Measurements from ENCODE around the gene SLC29A3.

The SLC29A3 gene

DNA sequence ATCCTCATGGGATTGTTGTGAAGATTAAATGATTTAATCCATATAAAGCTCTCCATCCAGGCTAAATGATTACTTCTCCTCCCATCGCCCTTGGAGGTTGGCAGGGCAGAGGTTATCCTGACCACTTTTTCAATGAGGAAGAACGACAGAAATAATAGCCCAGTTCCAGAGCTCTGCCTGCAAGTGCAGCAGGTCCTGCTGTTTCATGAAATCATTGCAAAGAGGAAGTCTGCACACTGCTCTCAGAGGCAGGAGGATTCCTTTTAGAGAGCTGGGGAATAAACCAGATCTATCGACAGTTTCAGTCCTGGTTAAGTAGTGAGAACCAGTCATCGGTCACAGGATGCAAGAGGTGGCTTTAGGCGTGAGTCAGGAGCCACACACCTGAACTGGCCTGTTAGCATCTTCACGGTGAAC lies 52.7 kb downstream of the SLC29A3 start:
- Histone ChIP-seq H4K91ac (ENCODE audit: low read depth, low read length, poor library complexity) (no peak overlapping the region), H4K8ac (ENCODE audit: low read depth, low read length) (no peak overlapping the region), H3K4me1 (ENCODE audit: control insufficient read depth in 2 of 2, insufficient read depth in 1 of 2, low read depth in 1 of 2, low read length in 2 of 2) (peaks cover 0 to 6% of the 10 kb centered on the region in 2 donors), H3K27me3 (ENCODE audit: control insufficient read depth in 3 of 3, insufficient read depth in 3 of 3, low read depth in 1 of 3, low read length in 3 of 3) (peaks cover 0 to 53% (median 0%) of the 10 kb centered on the region in 3 experiments), H3K23ac (ENCODE audit: low read depth, low read length, poor library complexity) (no peak overlapping the region), H2BK12ac (ENCODE audit: low read length) (no peak overlapping the region), H2BK5ac (ENCODE audit: low read length) (no peak overlapping the region), H3K4me3 (ENCODE audit: low read length in 2 of 2) (no peak overlapping the region), H3K27ac (replicated peaks; ENCODE audit: low read length) (no peak overlapping the region), H2AK5ac (ENCODE audit: low read depth, low read length) (no peak overlapping the region), H3K36me3 (replicated peaks in 1 of 2; ENCODE audit: control insufficient read depth in 2 of 2, insufficient read depth in 2 of 2, low read length in 2 of 2) (no peaks in the 10 kb centered on the region), H3K9ac (ENCODE audit: low read depth, low read length, poor library complexity) (no peak overlapping the region), H3K14ac (ENCODE audit: low read length) (no peak overlapping the region), H3K18ac (ENCODE audit: low read length) (no peak overlapping the region), H2BK15ac (ENCODE audit: low read length) (no peak overlapping the region), H3K79me1 (ENCODE audit: low read depth, low read length) (no peaks in the 10 kb centered on the region), H3K4ac (ENCODE audit: low read length) (no peak overlapping the region), H3K4me2 (ENCODE audit: insufficient read depth, low read length, poor library complexity, severe bottlenecking) (no peak overlapping the region), H2AFZ (ENCODE audit: low read length) (no peak overlapping the region), H2BK120ac (ENCODE audit: low read depth, low read length) (no peak overlapping the region), H3K9me3 (replicated peaks in 1 of 2; ENCODE audit: control insufficient read depth in 2 of 2, insufficient read depth in 1 of 2, low read depth in 1 of 2, low read length in 2 of 2) (no peaks in the 10 kb centered on the region)
- DNase-seq (ENCODE audit: low spot score), result no peak
- no CpG with 5 or more reads among the region's 6 CpGs for WGBS, 2 donors (ENCODE audit: extremely low coverage in 2 of 2, insufficient read length in 2 of 2, insufficient replicate concordance in 1 of 2)

DNA sequence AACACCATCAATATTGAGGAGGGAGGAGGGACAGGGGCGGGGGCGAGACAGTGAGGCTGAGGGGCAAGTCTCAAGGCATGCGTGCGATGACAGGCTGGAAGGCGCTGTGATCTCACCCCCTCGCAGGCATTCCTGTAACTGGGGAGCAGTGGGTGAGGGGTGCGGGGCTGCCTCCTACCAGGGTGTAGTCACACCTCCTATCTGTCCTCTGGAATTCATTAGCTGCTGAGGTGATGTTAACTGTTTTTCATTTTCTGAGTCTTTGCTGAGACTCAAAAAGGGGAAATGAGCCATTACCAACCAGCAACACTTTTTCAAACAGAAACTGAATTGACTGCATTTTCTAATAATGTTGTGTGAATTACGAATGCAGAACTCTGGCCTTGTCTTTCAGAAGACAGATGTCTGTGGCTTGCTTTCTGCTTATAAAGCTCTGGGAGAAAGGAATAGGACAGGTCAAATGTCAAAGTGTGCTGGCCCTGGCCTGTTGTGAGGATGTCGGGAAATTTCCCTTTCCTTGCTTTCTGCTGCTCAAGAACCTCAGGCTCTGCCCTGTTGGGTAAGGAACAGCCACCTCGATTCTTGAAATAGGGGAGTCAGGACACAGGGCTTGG lies 53.9 kb downstream of the SLC29A3 start:
- no peaks in the 10 kb centered on the region for H3K36me3 ChIP-seq (replicated peaks in 1 of 2; ENCODE audit: control insufficient read depth in 2 of 2, insufficient read depth in 2 of 2, low read length in 2 of 2)
- no peak overlapping the region for H2AFZ ChIP-seq (ENCODE audit: low read length)
- H3K14ac ChIP-seq (ENCODE audit: low read length), result no peak overlapping the region
- peak overlapping the region; percentile 39 for H3K9ac ChIP-seq (ENCODE audit: low read depth, low read length, poor library complexity)
- peaks cover 4 to 6% of the 10 kb centered on the region in 2 donors for H3K4me1 ChIP-seq (ENCODE audit: control insufficient read depth in 2 of 2, insufficient read depth in 1 of 2, low read depth in 1 of 2, low read length in 2 of 2)
- peaks cover 0 to 56% (median 0%) of the 10 kb centered on the region in 3 experiments for H3K27me3 ChIP-seq (ENCODE audit: control insufficient read depth in 3 of 3, insufficient read depth in 3 of 3, low read depth in 1 of 3, low read length in 3 of 3)
- H2BK5ac ChIP-seq (ENCODE audit: low read length), result no peak overlapping the region
- no peaks in the 10 kb centered on the region for H3K9me3 ChIP-seq (replicated peaks in 1 of 2; ENCODE audit: control insufficient read depth in 2 of 2, insufficient read depth in 1 of 2, low read depth in 1 of 2, low read length in 2 of 2)
- no peaks in the 10 kb centered on the region for H3K79me1 ChIP-seq (ENCODE audit: low read depth, low read length)
- H3K27ac ChIP-seq (replicated peaks; ENCODE audit: low read length), result no peak overlapping the region
- no peak overlapping the region for H4K91ac ChIP-seq (ENCODE audit: low read depth, low read length, poor library complexity)
- H3K4me3 ChIP-seq (ENCODE audit: low read length in 2 of 2), result no peak overlapping the region
- no peak overlapping the region for H3K4me2 ChIP-seq (ENCODE audit: insufficient read depth, low read length, poor library complexity, severe bottlenecking)
- no peak overlapping the region for H2BK120ac ChIP-seq (ENCODE audit: low read depth, low read length)
- WGBS, 2 donors (ENCODE audit: extremely low coverage in 2 of 2, insufficient read length in 2 of 2, insufficient replicate concordance in 1 of 2), result no CpG with 5 or more reads among the region's 10 CpGs
- H2BK15ac ChIP-seq (ENCODE audit: low read length), result no peak overlapping the region
- no peak overlapping the region for H4K8ac ChIP-seq (ENCODE audit: low read depth, low read length)
- no peak for DNase-seq (ENCODE audit: low spot score)
- H3K18ac ChIP-seq (ENCODE audit: low read length), result no peak overlapping the region
- H2AK5ac ChIP-seq (ENCODE audit: low read depth, low read length), result no peak overlapping the region
- no peak overlapping the region for H3K23ac ChIP-seq (ENCODE audit: low read depth, low read length, poor library complexity)
- no peak overlapping the region for H3K4ac ChIP-seq (ENCODE audit: low read length)
- H2BK12ac ChIP-seq (ENCODE audit: low read length), result no peak overlapping the region

DNA sequence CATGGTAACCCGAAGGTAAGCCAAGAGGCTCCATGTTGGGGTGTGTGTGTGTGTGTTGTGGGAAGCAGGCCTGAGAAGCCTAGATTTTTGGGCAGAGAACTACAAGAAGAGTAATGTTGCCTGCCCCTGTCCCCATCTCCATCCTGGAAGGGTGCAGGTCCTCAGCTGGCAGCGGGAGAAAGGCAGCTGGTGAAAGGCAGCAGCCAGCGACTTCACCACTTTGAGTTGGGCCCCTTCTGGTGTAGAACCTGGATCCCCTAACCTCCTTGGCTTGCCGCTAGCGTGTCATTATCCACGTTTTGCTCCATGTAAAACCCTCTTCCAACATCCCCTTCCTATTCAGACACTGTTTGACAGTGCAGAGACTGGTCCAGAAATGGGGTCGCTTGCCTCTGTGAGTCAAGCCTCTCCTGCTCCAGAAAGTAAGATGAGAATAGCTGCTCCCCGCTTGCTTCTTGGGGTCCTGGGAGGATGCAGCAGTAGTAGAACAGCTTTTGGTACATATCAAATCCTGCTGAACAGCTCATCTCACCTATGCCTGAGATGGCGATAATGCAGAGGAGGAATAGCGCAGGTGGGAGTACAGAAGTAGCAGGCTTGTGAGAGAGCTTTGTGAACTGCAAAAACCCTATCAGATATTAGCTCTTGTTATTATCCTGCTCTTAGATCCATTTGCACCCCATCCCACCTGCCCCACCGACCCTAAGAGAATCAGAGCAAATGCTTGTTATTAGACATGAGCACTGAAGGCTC lies 55.6 kb downstream of the SLC29A3 start:
- no peak for DNase-seq (ENCODE audit: low spot score)
- no peaks in the 10 kb centered on the region for H3K9me3 ChIP-seq (replicated peaks in 1 of 2; ENCODE audit: control insufficient read depth in 2 of 2, insufficient read depth in 1 of 2, low read depth in 1 of 2, low read length in 2 of 2)
- no CpG with 5 or more reads among the region's 11 CpGs for WGBS, 2 donors (ENCODE audit: extremely low coverage in 2 of 2, insufficient read length in 2 of 2, insufficient replicate concordance in 1 of 2)

DNA sequence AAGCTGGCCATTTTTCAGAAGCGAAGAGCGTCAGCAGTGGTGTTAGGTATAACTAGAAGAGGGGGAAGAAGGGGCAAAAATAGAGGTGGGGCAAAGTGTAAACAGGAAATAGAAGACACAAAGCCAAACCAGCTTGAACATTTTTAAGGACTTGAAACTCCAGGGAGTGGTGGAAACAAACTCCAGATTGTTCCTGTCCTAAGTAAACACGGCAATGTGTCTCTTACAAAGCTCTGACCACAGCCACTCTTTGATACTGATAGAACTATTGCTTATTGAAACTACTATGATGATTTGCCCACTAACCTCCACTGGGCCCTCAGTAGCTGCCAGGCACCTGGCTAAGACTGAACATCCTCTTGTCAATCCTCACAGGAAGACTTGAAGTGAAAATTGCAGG lies 56.9 kb downstream of the SLC29A3 start:
- Histone ChIP-seq H4K91ac (ENCODE audit: low read depth, low read length, poor library complexity) (no peak overlapping the region), H3K23ac (ENCODE audit: low read depth, low read length, poor library complexity) (no peak overlapping the region)
- WGBS, 2 donors (ENCODE audit: extremely low coverage in 2 of 2, insufficient read length in 2 of 2, insufficient replicate concordance in 1 of 2), result no CpG with 5 or more reads among the region's 3 CpGs

More for the DNA sequence above, 55.6 kb downstream of the SLC29A3 start:
- H3K4me2 ChIP-seq (ENCODE audit: insufficient read depth, low read length, poor library complexity, severe bottlenecking), result no peak overlapping the region
- H3K27ac ChIP-seq (replicated peaks; ENCODE audit: low read length), result no peak overlapping the region
- no peak overlapping the region for H3K9ac ChIP-seq (ENCODE audit: low read depth, low read length, poor library complexity)
- H2BK5ac ChIP-seq (ENCODE audit: low read length), result no peak overlapping the region
- no peak overlapping the region for H3K4ac ChIP-seq (ENCODE audit: low read length)
- H2BK12ac ChIP-seq (ENCODE audit: low read length), result no peak overlapping the region
- H4K8ac ChIP-seq (ENCODE audit: low read depth, low read length), result no peak overlapping the region
- H3K36me3 ChIP-seq (replicated peaks in 1 of 2; ENCODE audit: control insufficient read depth in 2 of 2, insufficient read depth in 2 of 2, low read length in 2 of 2), result no peaks in the 10 kb centered on the region
- H3K79me1 ChIP-seq (ENCODE audit: low read depth, low read length), result no peaks in the 10 kb centered on the region
- no peak overlapping the region for H2BK120ac ChIP-seq (ENCODE audit: low read depth, low read length)
- H3K18ac ChIP-seq (ENCODE audit: low read length), result no peak overlapping the region
- no peak overlapping the region for H2AK5ac ChIP-seq (ENCODE audit: low read depth, low read length)
- no peak overlapping the region for H3K23ac ChIP-seq (ENCODE audit: low read depth, low read length, poor library complexity)
- H3K14ac ChIP-seq (ENCODE audit: low read length), result no peak overlapping the region
- no peak overlapping the region for H4K91ac ChIP-seq (ENCODE audit: low read depth, low read length, poor library complexity)
- no peak overlapping the region for H2AFZ ChIP-seq (ENCODE audit: low read length)
- peaks cover 6 to 8% of the 10 kb centered on the region in 2 donors for H3K4me1 ChIP-seq (ENCODE audit: control insufficient read depth in 2 of 2, insufficient read depth in 1 of 2, low read depth in 1 of 2, low read length in 2 of 2)
- H3K27me3 ChIP-seq (ENCODE audit: control insufficient read depth in 3 of 3, insufficient read depth in 3 of 3, low read depth in 1 of 3, low read length in 3 of 3), result peaks cover 0 to 72% (median 0%) of the 10 kb centered on the region in 3 experiments
- no peak overlapping the region for H2BK15ac ChIP-seq (ENCODE audit: low read length)
- no peak overlapping the region for H3K4me3 ChIP-seq (ENCODE audit: low read length in 2 of 2)

More for the DNA sequence above, 56.9 kb downstream of the SLC29A3 start:
- Histone ChIP-seq H2BK5ac (ENCODE audit: low read length) (no peak overlapping the region), H3K36me3 (replicated peaks in 1 of 2; ENCODE audit: control insufficient read depth in 2 of 2, insufficient read depth in 2 of 2, low read length in 2 of 2) (no peaks in the 10 kb centered on the region), H3K14ac (ENCODE audit: low read length) (no peak overlapping the region), H2BK12ac (ENCODE audit: low read length) (no peak overlapping the region), H3K18ac (ENCODE audit: low read length) (no peak overlapping the region), H3K27ac (replicated peaks; ENCODE audit: low read length) (no peak overlapping the region), H3K4ac (ENCODE audit: low read length) (no peak overlapping the region), H2BK120ac (ENCODE audit: low read depth, low read length) (no peak overlapping the region), H2BK15ac (ENCODE audit: low read length) (no peak overlapping the region), H3K4me2 (ENCODE audit: insufficient read depth, low read length, poor library complexity, severe bottlenecking) (no peak overlapping the region), H3K4me3 (ENCODE audit: low read length in 2 of 2) (no peak overlapping the region), H3K79me1 (ENCODE audit: low read depth, low read length) (no peaks in the 10 kb centered on the region), H2AFZ (ENCODE audit: low read length) (no peak overlapping the region), H3K27me3 (ENCODE audit: control insufficient read depth in 3 of 3, insufficient read depth in 3 of 3, low read depth in 1 of 3, low read length in 3 of 3) (peaks cover 0 to 75% (median 0%) of the 10 kb centered on the region in 3 experiments), H4K8ac (ENCODE audit: low read depth, low read length) (no peak overlapping the region), H2AK5ac (ENCODE audit: low read depth, low read length) (no peak overlapping the region), H3K9ac (ENCODE audit: low read depth, low read length, poor library complexity) (no peak overlapping the region), H3K4me1 (ENCODE audit: control insufficient read depth in 2 of 2, insufficient read depth in 1 of 2, low read depth in 1 of 2, low read length in 2 of 2) (peaks cover 6 to 8% of the 10 kb centered on the region in 2 donors), H3K9me3 (replicated peaks in 1 of 2; ENCODE audit: control insufficient read depth in 2 of 2, insufficient read depth in 1 of 2, low read depth in 1 of 2, low read length in 2 of 2) (no peaks in the 10 kb centered on the region)
- DNase-seq (ENCODE audit: low spot score), result no peak
